Testis (tissue), 3 donors: ENCODE measurements around the gene PARP2. TPM values are rescaled to one million over a fixed set of nuclear protein-coding genes. Genes with fewer than 3 reads are reported as not detected.

Experiments used
- DNase-seq: peaks from one replicate; pipeline ENCODE4 v3.0.0-alpha.2; 2019
- H3K27ac ChIP-seq, 2 donors: fragments of 200-600 bp; sonication (generic); one replicate each; pipeline ENCODE4 v1.5.1; 2019
- H3K27me3 ChIP-seq: fragments of 200-600 bp; sonication (generic); one replicate; pipeline ENCODE4 v1.5.1; 2019
- H3K36me3 ChIP-seq: fragments of 200-600 bp; sonication (generic); one replicate; pipeline ENCODE4 v1.5.1; 2017; ENCODE audit warnings: low read depth; ENCODE audit errors: missing control alignments
- H3K4me1 ChIP-seq: fragments of 200-600 bp; sonication (generic); one replicate; pipeline ENCODE4 v1.5.1; 2019
- H3K4me3 ChIP-seq, 2 donors: fragments of 200-600 bp; sonication (generic); one replicate each; pipeline ENCODE4 v1.5.1; 2017 to 2019
- H3K9me3 ChIP-seq: fragments of 200-600 bp; sonication (generic); one replicate; pipeline ENCODE4 v1.5.1; 2017
- POLR2A ChIP-seq: fragments of 450-650 bp; IDR thresholded peaks from one replicate; pipeline ENCODE4 v1.6.1; 2017; ENCODE audit warnings: antibody characterized with exemption, mild to moderate bottlenecking, moderate library complexity
- WGBS, 2 donors: methylation state at CpG; one replicate each; pipeline ENCODE4 v1.1.5; 2018; 5-methylcytosine and 5-hydroxymethylcytosine counted together
- intact Hi-C: fragments of 100-400 bp; cut with DNase I; formaldehyde crosslinking; loops from one replicate; pipeline ENCODE4 v1.15.1; 2023; ENCODE audit warnings: low total_unique reads
- polyA plus RNA-seq: library from polyadenylated mRNA; stranded (reverse); fragments of 350-450 nt; fragmentation: Illumina TruSeq; extraction: RNeasy Lipid Tissue Mini Kit (QIAGEN cat#74804); gene quantifications from one replicate; pipeline ENCODE4 v1.2.3, GENCODE V29; 2014; ENCODE audit warnings: low read depth, low replicate concordance; ENCODE audit not compliant: insufficient read depth
- total RNA-seq, 2 donors: library from RNA; depleted of rRNA; stranded (reverse); fragments of >200 nt; gene quantifications; one replicate each; pipeline ENCODE4 v1.2.3, GENCODE V29; 2016
- TF ChIP-seq, protein P1 (sequence below), 3 experiments: fragments of 450-650 bp in 2 of 3; fragments of 200-600 bp in 1 of 3; sonication (generic) in 1 of 3; IDR thresholded peaks; one replicate each; pipeline ENCODE4 v1.5.1; 2016 to 2019; ENCODE audit warnings: antibody characterized with exemption in 3 of 3, mild to moderate bottlenecking in 2 of 3, moderate library complexity in 1 of 3

The PARP2 gene
- total and polyA plus RNA-seq, 3 donors from 2014 or later: 38.1 to 50.7 (median 40.0) TPM

DNA sequence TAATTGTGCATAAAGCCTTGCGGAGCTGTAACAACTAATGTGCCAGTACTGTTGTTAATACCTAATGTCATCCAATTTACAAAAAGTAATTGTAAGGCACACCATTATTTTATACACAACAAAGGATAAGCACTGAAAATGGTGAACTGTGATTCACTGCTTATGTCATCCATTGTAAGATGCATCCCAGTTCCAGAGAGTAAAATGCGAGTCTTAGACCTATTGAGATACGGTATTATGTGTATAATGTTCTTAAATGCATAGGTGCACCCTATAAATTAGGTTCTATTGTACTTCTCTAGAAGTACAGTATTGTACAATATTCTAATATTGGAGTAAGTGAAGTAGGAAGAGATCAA lies 406 bp downstream of the PARP2 start:
- DNase-seq: no peak
- Histone ChIP-seq H3K27ac (peak overlapping the region; percentile 88 to 94), H3K36me3 (no peaks in the 10 kb centered on the region), H3K9me3 (no peaks in the 10 kb centered on the region), H3K4me3 (peak overlapping the region; percentile 56 to 78), H3K27me3 (no peaks in the 10 kb centered on the region), H3K4me1 (no peaks in the 10 kb centered on the region)
- intact Hi-C loops: loop anchor here (10.0 kb wide), 1 partner anchor 111 kb away; the partner anchor contains the start of genes APEX1 and OSGEP
- no peak for TF ChIP-seq POLR2A
- TF ChIP-seq, protein P1, sequence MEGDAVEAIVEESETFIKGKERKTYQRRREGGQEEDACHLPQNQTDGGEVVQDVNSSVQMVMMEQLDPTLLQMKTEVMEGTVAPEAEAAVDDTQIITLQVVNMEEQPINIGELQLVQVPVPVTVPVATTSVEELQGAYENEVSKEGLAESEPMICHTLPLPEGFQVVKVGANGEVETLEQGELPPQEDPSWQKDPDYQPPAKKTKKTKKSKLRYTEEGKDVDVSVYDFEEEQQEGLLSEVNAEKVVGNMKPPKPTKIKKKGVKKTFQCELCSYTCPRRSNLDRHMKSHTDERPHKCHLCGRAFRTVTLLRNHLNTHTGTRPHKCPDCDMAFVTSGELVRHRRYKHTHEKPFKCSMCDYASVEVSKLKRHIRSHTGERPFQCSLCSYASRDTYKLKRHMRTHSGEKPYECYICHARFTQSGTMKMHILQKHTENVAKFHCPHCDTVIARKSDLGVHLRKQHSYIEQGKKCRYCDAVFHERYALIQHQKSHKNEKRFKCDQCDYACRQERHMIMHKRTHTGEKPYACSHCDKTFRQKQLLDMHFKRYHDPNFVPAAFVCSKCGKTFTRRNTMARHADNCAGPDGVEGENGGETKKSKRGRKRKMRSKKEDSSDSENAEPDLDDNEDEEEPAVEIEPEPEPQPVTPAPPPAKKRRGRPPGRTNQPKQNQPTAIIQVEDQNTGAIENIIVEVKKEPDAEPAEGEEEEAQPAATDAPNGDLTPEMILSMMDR (IDR thresholded peaks at IDR 0.05): no peak
- 0 to 1% methylated on average over 3 of the region's 3 CpGs for WGBS, 2 donors

DNA sequence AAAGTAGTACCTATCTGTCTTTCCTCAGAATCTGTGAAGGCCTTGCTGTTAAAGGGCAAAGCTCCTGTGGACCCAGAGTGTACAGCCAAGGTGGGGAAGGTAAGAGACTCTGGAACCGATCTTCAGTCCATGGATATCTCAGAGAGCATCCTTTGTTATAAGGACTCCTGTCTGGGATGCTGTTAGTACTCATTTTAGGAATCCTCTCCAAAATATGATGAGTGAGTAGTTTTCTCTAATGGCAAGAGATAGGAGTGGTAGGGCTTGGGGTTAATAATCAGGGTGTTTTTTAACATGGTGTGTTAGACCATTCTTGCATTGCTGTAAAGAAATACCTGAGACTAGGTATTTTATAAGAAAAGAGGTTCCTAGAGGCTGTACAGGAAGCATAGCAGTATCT lies 1.9 kb downstream of the PARP2 start:
- intact Hi-C loops: loop anchor here (10.0 kb wide), 1 partner anchor 109 kb away; the partner anchor contains the start of genes APEX1 and OSGEP

DNA sequence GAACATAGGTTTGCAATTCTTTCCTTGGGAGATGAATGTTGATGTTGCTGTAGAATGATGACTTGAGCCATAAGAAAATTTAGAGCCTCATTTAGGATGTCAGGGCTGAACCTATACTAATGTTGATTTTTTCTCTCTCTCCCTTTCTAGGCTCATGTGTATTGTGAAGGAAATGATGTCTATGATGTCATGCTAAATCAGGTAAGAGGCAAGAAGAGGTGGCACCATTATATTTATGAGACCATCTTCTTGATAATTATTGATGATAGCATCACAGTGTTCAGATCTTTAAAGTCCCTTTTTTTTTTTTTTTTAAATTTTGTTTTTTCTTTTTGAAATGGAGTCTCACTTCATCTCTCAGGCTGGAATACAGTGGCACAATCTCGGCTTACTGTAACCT lies 3.3 kb downstream of the PARP2 start:
- DNase-seq: no peak
- WGBS, 2 donors: 85 to 100% methylated on average over 1 of the region's 1 CpG
- no peaks in the 10 kb centered on the region for H3K27me3 ChIP-seq
- H3K4me1 ChIP-seq: no peaks in the 10 kb centered on the region
- intact Hi-C loops: loop anchor here (10.0 kb wide), 1 partner anchor 108 kb away; the partner anchor contains the start of genes APEX1 and OSGEP
- H3K27ac ChIP-seq: no peak overlapping the region
- no peaks in the 10 kb centered on the region for H3K9me3 ChIP-seq
- H3K4me3 ChIP-seq: no peak overlapping the region
- H3K36me3 ChIP-seq: no peaks in the 10 kb centered on the region
- TF ChIP-seq, protein P1 (IDR thresholded peaks at IDR 0.05): no peak
- no peak for TF ChIP-seq POLR2A

More for the DNA sequence above, 1.9 kb downstream of the PARP2 start:
- WGBS, 2 donors: 75 to 91% methylated on average over 1 of the region's 1 CpG
- no peaks in the 10 kb centered on the region for H3K4me1 ChIP-seq
- no peaks in the 10 kb centered on the region for H3K27me3 ChIP-seq
- H3K27ac ChIP-seq: no peak overlapping the region
- no peak for DNase-seq
- H3K4me3 ChIP-seq: no peak overlapping the region
- H3K36me3 ChIP-seq: no peaks in the 10 kb centered on the region
- no peak for TF ChIP-seq POLR2A
- TF ChIP-seq, protein P1 (IDR thresholded peaks at IDR 0.05): no peak
- no peaks in the 10 kb centered on the region for H3K9me3 ChIP-seq

DNA sequence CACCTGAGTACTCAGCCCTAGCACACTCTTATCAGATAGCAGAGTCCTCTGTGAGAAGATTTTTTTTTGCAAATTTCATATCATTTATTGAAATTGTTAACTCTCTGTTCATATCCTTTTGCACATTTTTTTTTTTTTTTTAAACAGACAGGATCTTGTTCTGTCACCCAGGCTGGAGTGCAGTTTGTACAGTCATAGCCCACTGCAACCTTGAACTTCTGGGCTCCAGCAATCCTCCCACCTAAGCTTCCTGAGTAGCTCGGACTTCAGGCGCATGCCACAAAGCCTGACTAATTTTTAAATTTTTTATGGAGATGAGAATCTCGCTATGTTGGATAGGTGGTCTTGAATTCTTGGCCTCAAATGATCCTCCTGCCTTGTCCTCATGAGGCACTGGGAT lies 4.3 kb downstream of the PARP2 start:
- no peak overlapping the region for H3K27ac ChIP-seq
- 51 to 58% methylated on average over 3 of the region's 3 CpGs for WGBS, 2 donors
- H3K4me1 ChIP-seq: no peaks in the 10 kb centered on the region
- no peak overlapping the region for H3K4me3 ChIP-seq
- no peaks in the 10 kb centered on the region for H3K27me3 ChIP-seq
- TF ChIP-seq, protein P1 (IDR thresholded peaks at IDR 0.05): no peak
- H3K9me3 ChIP-seq: no peaks in the 10 kb centered on the region
- DNase-seq: peak; percentile 44
- no peaks in the 10 kb centered on the region for H3K36me3 ChIP-seq
- intact Hi-C loops: loop anchor here (10.0 kb wide), 1 partner anchor 107 kb away; the partner anchor contains the start of genes APEX1 and OSGEP

DNA sequence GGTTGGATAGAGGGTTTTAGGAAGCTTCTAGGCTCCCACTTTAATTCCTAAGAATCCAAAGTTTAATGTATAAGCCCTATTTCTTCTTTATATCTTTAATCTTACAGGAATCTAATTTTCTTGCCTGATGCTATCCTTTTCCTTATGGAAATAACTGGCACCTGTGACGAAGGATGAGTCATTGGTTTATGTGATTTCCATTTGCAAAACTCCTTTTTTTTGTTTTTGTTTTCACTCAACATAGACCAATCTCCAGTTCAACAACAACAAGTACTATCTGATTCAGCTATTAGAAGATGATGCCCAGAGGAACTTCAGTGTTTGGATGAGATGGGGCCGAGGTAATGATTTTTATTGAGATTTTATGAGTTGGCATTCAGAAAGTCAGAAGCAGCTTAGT lies 6.8 kb downstream of the PARP2 start:
- H3K36me3 ChIP-seq: no peaks in the 10 kb centered on the region
- no peaks in the 10 kb centered on the region for H3K4me1 ChIP-seq
- DNase-seq: no peak
- intact Hi-C loops: no loop called here
- H3K4me3 ChIP-seq: no peak overlapping the region
- no peak for TF ChIP-seq POLR2A
- TF ChIP-seq, protein P1 (IDR thresholded peaks at IDR 0.05): no peak
- no peak overlapping the region for H3K27ac ChIP-seq
- no peaks in the 10 kb centered on the region for H3K9me3 ChIP-seq
- no peaks in the 10 kb centered on the region for H3K27me3 ChIP-seq
- WGBS, 2 donors: 93 to 96% methylated on average over 2 of the region's 2 CpGs
